Astrocyte (in vitro differentiated cells and primary cell): Measurements from ENCODE around the gene FAM227B. TPM values are rescaled to one million over a fixed set of nuclear protein-coding genes. Genes with fewer than 3 reads are reported as not detected.

Source experiments
- DNase-seq: peaks from one replicate; pipeline ENCODE4 v3.0.0-alpha.2; 2010; ENCODE audit warnings: low read depth
- FAIRE-seq: peaks from 2 replicates; lab custom pipeline; 2011; peaks lifted over from hg19 to GRCh38; lab: Jason Lieb, UNC
- H2AFZ ChIP-seq: 2 replicates; pipeline ENCODE4 v1.6.0; 2012; ENCODE audit warnings: low read depth, low read length, inconsistent platforms
- H3K27ac ChIP-seq: 2 replicates; pipeline ENCODE4 v1.5.1; 2011; ENCODE audit warnings: low read depth, low read length, inconsistent platforms
- H3K27me3 ChIP-seq: 2 replicates; pipeline ENCODE4 v1.6.0; 2011; ENCODE audit warnings: low read length, inconsistent platforms; ENCODE audit not compliant: insufficient read depth
- H3K36me3 ChIP-seq: 2 replicates; pipeline ENCODE4 v1.5.1; 2011; ENCODE audit warnings: low read length, inconsistent platforms; ENCODE audit not compliant: insufficient read depth
- H3K4me1 ChIP-seq: 2 replicates; pipeline ENCODE4 v1.5.1; 2011; ENCODE audit warnings: low read length, inconsistent platforms; ENCODE audit not compliant: insufficient read depth
- H3K4me2 ChIP-seq: 2 replicates; pipeline ENCODE4 v1.6.0; 2012; ENCODE audit warnings: low read length, inconsistent platforms
- H3K4me3 ChIP-seq: 2 replicates; pipeline ENCODE4 v1.5.1; 2011; ENCODE audit warnings: low read depth, mild to moderate bottlenecking, low read length, inconsistent platforms; ENCODE audit not compliant: insufficient read depth
- H3K79me2 ChIP-seq: 2 replicates; pipeline ENCODE4 v1.6.0; 2012; ENCODE audit warnings: mild to moderate bottlenecking, low read length, inconsistent platforms; ENCODE audit not compliant: insufficient read depth
- H3K9ac ChIP-seq: 2 replicates; pipeline ENCODE4 v1.6.0; 2012; ENCODE audit warnings: mild to moderate bottlenecking, low read length, inconsistent platforms
- H3K9me3 ChIP-seq: 2 replicates; pipeline ENCODE4 v1.5.1; 2012; ENCODE audit warnings: low read depth, mild to moderate bottlenecking, low read length, inconsistent platforms; ENCODE audit not compliant: insufficient read depth
- H4K20me1 ChIP-seq: 2 replicates; pipeline ENCODE4 v1.6.0; 2012; ENCODE audit warnings: low read length, inconsistent platforms; ENCODE audit not compliant: insufficient read depth
- H3K27ac Mint-ChIP-seq: one replicate; pipeline ENCODE4 v1.8.0; 2021; ENCODE audit warnings: mild to moderate bottlenecking, mixed read lengths; ENCODE audit not compliant: unreplicated experiment
- H3K27me3 Mint-ChIP-seq: one replicate; pipeline ENCODE4 v1.8.0; 2021; ENCODE audit warnings: low read depth, mixed read lengths; ENCODE audit not compliant: unreplicated experiment
- H3K36me3 Mint-ChIP-seq: one replicate; pipeline ENCODE4 v1.8.0; 2021; ENCODE audit warnings: low read depth, mixed read lengths; ENCODE audit not compliant: unreplicated experiment
- H3K4me1 Mint-ChIP-seq: one replicate; pipeline ENCODE4 v1.8.0; 2021; ENCODE audit warnings: low read depth, mixed read lengths; ENCODE audit not compliant: unreplicated experiment
- H3K4me3 Mint-ChIP-seq: one replicate; pipeline ENCODE4 v1.8.0; 2021; ENCODE audit warnings: mild to moderate bottlenecking, moderate library complexity, mixed read lengths; ENCODE audit not compliant: unreplicated experiment
- H3K9me3 Mint-ChIP-seq: one replicate; pipeline ENCODE4 v1.8.0; 2021; ENCODE audit warnings: mild to moderate bottlenecking, mixed read lengths; ENCODE audit not compliant: unreplicated experiment
- EZH2 ChIP-seq: IDR thresholded peaks from 2 replicates; pipeline ENCODE4 v1.6.1; 2012; ENCODE audit warnings: mild to moderate bottlenecking, low read length, inconsistent platforms; ENCODE audit not compliant: insufficient read depth
- total RNA-seq: library from RNA; stranded (reverse); gene quantifications from 2 replicates; pipeline ENCODE4 v1.2.1, GENCODE V29; 2021
- TF ChIP-seq, protein P1 (sequence below): IDR thresholded peaks from 2 replicates; pipeline ENCODE4 v1.5.1; 2011; ENCODE audit warnings: low read depth, mild to moderate bottlenecking, inconsistent platforms, low read length, moderate library complexity; ENCODE audit not compliant: insufficient read depth

Gene FAM227B
- total RNA-seq, 1 donor from 2014 or later = 5.7 TPM

GRCh38 chr15:49427372-49427771 is 193.2 kb downstream of the FAM227B start:
- H3K9ac ChIP-seq = no peak overlapping the region
- H2AFZ ChIP-seq = no peak overlapping the region
- no peak overlapping the region for H3K27ac Mint-ChIP-seq
- no peak overlapping the region for H3K4me2 ChIP-seq
- no peaks in the 10 kb centered on the region for H3K27me3 ChIP-seq
- TF ChIP-seq EZH2 = no peak
- TF ChIP-seq, protein P1, sequence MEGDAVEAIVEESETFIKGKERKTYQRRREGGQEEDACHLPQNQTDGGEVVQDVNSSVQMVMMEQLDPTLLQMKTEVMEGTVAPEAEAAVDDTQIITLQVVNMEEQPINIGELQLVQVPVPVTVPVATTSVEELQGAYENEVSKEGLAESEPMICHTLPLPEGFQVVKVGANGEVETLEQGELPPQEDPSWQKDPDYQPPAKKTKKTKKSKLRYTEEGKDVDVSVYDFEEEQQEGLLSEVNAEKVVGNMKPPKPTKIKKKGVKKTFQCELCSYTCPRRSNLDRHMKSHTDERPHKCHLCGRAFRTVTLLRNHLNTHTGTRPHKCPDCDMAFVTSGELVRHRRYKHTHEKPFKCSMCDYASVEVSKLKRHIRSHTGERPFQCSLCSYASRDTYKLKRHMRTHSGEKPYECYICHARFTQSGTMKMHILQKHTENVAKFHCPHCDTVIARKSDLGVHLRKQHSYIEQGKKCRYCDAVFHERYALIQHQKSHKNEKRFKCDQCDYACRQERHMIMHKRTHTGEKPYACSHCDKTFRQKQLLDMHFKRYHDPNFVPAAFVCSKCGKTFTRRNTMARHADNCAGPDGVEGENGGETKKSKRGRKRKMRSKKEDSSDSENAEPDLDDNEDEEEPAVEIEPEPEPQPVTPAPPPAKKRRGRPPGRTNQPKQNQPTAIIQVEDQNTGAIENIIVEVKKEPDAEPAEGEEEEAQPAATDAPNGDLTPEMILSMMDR = no peak
- FAIRE-seq (no peak), DNase-seq (no peak)
- no peaks in the 10 kb centered on the region for H3K79me2 ChIP-seq
- no peaks in the 10 kb centered on the region for H3K36me3 Mint-ChIP-seq
- H3K27ac ChIP-seq = no peak overlapping the region
- H3K9me3 ChIP-seq = no peaks in the 10 kb centered on the region
- H3K27me3 Mint-ChIP-seq = no peaks in the 10 kb centered on the region
- no peaks in the 10 kb centered on the region for H3K36me3 ChIP-seq
- no peaks in the 10 kb centered on the region for H3K4me1 ChIP-seq
- H3K9me3 Mint-ChIP-seq = no peaks in the 10 kb centered on the region
- peaks cover 4% of the 10 kb centered on the region for H3K4me1 Mint-ChIP-seq
- no peak overlapping the region for H3K4me3 Mint-ChIP-seq
- no peak overlapping the region for H3K4me3 ChIP-seq
- no peaks in the 10 kb centered on the region for H4K20me1 ChIP-seq

DNA sequence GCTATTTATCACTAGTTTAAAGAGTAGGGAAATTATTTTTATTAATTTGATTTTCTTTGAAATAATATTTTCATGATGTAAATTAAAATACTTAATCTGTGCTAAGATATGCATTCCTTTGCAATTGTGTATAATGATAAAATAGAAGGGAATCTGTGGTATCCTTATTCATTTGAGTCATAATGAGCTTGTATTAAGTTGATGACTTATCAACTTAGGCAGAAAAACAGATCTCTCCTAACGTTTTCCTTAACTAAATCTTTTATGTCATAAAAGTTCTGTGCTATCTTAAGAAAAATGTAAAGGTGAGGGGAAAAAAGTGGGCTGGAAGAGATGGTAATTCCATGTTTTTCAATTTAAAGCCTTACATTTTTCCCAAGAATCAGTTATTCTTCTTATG is 195.7 kb downstream of the FAM227B start:
- H3K4me2 ChIP-seq = no peak overlapping the region
- H3K36me3 Mint-ChIP-seq = no peaks in the 10 kb centered on the region
- no peak overlapping the region for H2AFZ ChIP-seq
- no peak overlapping the region for H3K9ac ChIP-seq
- H3K4me1 Mint-ChIP-seq = peaks cover 4% of the 10 kb centered on the region
- H3K27ac ChIP-seq = no peak overlapping the region
- peak; percentile 66 for FAIRE-seq
- H3K9me3 Mint-ChIP-seq = peaks cover 3% of the 10 kb centered on the region
- TF ChIP-seq, protein P1 = no peak
- TF ChIP-seq EZH2 = no peak
- no peak overlapping the region for H3K4me3 Mint-ChIP-seq
- peak; percentile 49 for DNase-seq
- H3K36me3 ChIP-seq = no peaks in the 10 kb centered on the region
- no peaks in the 10 kb centered on the region for H3K9me3 ChIP-seq
- H4K20me1 ChIP-seq = no peaks in the 10 kb centered on the region
- no peak overlapping the region for H3K27ac Mint-ChIP-seq
- no peaks in the 10 kb centered on the region for H3K27me3 ChIP-seq
- no peak overlapping the region for H3K4me3 ChIP-seq
- no peaks in the 10 kb centered on the region for H3K4me1 ChIP-seq
- H3K27me3 Mint-ChIP-seq = no peaks in the 10 kb centered on the region
- no peaks in the 10 kb centered on the region for H3K79me2 ChIP-seq

- H3K9me3 Mint-ChIP-seq = peaks cover 3% of the 10 kb centered on the region
- no peaks in the 10 kb centered on the region for H3K36me3 Mint-ChIP-seq
- Histone ChIP-seq H3K4me2 (no peak overlapping the region), H4K20me1 (no peaks in the 10 kb centered on the region), H3K9me3 (no peaks in the 10 kb centered on the region), H3K9ac (no peak overlapping the region), H3K79me2 (no peaks in the 10 kb centered on the region), H2AFZ (no peak overlapping the region), H3K27me3 (no peaks in the 10 kb centered on the region), H3K36me3 (no peaks in the 10 kb centered on the region), H3K4me3 (no peak overlapping the region), H3K27ac (no peak overlapping the region), H3K4me1 (no peaks in the 10 kb centered on the region)
- H3K4me3 Mint-ChIP-seq = no peak overlapping the region
- no peaks in the 10 kb centered on the region for H3K27me3 Mint-ChIP-seq
- peak; percentile 92 for FAIRE-seq
- no peak overlapping the region for H3K27ac Mint-ChIP-seq
- TF ChIP-seq EZH2 = no peak
- TF ChIP-seq, protein P1 = no peak
- no peaks in the 10 kb centered on the region for H3K4me1 Mint-ChIP-seq
- DNase-seq = peak; percentile 14
These were observed 196.6 kb downstream of the FAM227B start for GRCh38 chr15:49423901-49424550.
